Activated CD8-positive, alpha-beta memory T cell treated with anti-CD3 and anti-CD28 coated beads, Interleukin-2, amount 50 U/mL, for 48 hours (primary cell): ENCODE measurements around the gene ASIC4.

Experiments
- DNase-seq: peaks from one replicate; pipeline ENCODE4 v3.0.0-alpha.2; 2020

Gene ASIC4

GRCh38 chr2:219516888-219517287 lies 2.6 kb downstream of the ASIC4 start:
- DNase-seq, result no peak

- no peak for DNase-seq
Observed at GRCh38 chr2:219517954-219518778, 3.9 kb downstream of the ASIC4 start.

GRCh38 chr2:219519526-219519916 lies 5.2 kb downstream of the ASIC4 start:
- no peak for DNase-seq

- no peak for DNase-seq
Observed at GRCh38 chr2:219520079-219520478, 5.8 kb downstream of the ASIC4 start.

GRCh38 chr2:219521066-219521880 lies 7.0 kb downstream of the ASIC4 start:
- no peak for DNase-seq

- no peak for DNase-seq
Observed at GRCh38 chr2:219522111-219523030, 8.1 kb downstream of the ASIC4 start.

GRCh38 chr2:219523031-219523671 lies 8.9 kb downstream of the ASIC4 start:
- no peak for DNase-seq

GRCh38 chr2:219524817-219525216 lies 10.5 kb downstream of the ASIC4 start:
- no peak for DNase-seq

GRCh38 chr2:219525533-219526232 lies 11.4 kb downstream of the ASIC4 start:
- DNase-seq, result no peak

GRCh38 chr2:219526320-219527075 lies 12.2 kb downstream of the ASIC4 start:
- DNase-seq, result no peak

- no peak for DNase-seq
Observed at GRCh38 chr2:219527076-219527394, 12.8 kb downstream of the ASIC4 start.

- DNase-seq, result no peak
Observed at GRCh38 chr2:219527472-219527871, 13.2 kb downstream of the ASIC4 start.

GRCh38 chr2:219530048-219530963 lies 16.0 kb downstream of the ASIC4 start:
- peak; percentile 96 for DNase-seq

- DNase-seq, result no peak
Observed at GRCh38 chr2:219531639-219532377, 17.5 kb downstream of the ASIC4 start.

GRCh38 chr2:219532378-219532649 lies 18.0 kb downstream of the ASIC4 start:
- DNase-seq, result no peak

- DNase-seq, result no peak
Observed at GRCh38 chr2:219533930-219534661, 19.8 kb downstream of the ASIC4 start.

GRCh38 chr2:219536425-219536824 lies 22.1 kb downstream of the ASIC4 start:
- no peak for DNase-seq

- DNase-seq, result no peak
Observed at GRCh38 chr2:219536967-219537366, 22.7 kb downstream of the ASIC4 start.
